Central memory CD8-positive, alpha-beta T cell (primary cell): ENCODE measurements around the gene HOXD13.

Experiments used
- ATAC-seq: fragments of 150-1000 bp; cut with Tn5 transposase; replicated peaks from 2 replicates; pipeline ENCODE4 v1.10.0; 2022; ENCODE audit warnings: mild to moderate bottlenecking, moderate FRiP score, moderate number of reproducible peaks; ENCODE audit not compliant: poor library complexity, severe bottlenecking; ENCODE audit errors: extremely low read depth
- DNase-seq, 2 donors: peaks; one replicate each; pipeline ENCODE4 v3.0.0; 2021; ENCODE audit warnings: low spot score in 2 of 2
- H3K27ac Mint-ChIP-seq: one replicate; pipeline ENCODE4 v1.8.0; 2022; ENCODE audit warnings: low read depth, mild to moderate bottlenecking, moderate library complexity, mixed read lengths
- H3K27me3 Mint-ChIP-seq: one replicate; pipeline ENCODE4 v1.8.0; 2022; ENCODE audit warnings: mixed read lengths
- H3K36me3 Mint-ChIP-seq: one replicate; pipeline ENCODE4 v1.8.0; 2022; ENCODE audit warnings: mild to moderate bottlenecking, moderate library complexity, mixed read lengths; ENCODE audit not compliant: insufficient read depth
- H3K4me1 Mint-ChIP-seq: one replicate; pipeline ENCODE4 v1.8.0; 2022; ENCODE audit warnings: mixed read lengths
- H3K4me3 Mint-ChIP-seq: one replicate; pipeline ENCODE4 v1.8.0; 2022; ENCODE audit warnings: mild to moderate bottlenecking, moderate library complexity, mixed read lengths
- H3K9me3 Mint-ChIP-seq: one replicate; pipeline ENCODE4 v1.8.0; 2022; ENCODE audit warnings: mixed read lengths

Gene HOXD13

GRCh38 chr2:176117162-176117822 is 24.8 kb downstream of the HOXD13 start:
- H3K9me3 Mint-ChIP-seq, result no peaks in the 10 kb centered on the region
- DNase-seq, result no peak
- H3K4me1 Mint-ChIP-seq, result peaks cover 16% of the 10 kb centered on the region
- H3K27me3 Mint-ChIP-seq, result peaks cover 89% of the 10 kb centered on the region
- H3K36me3 Mint-ChIP-seq, result peaks cover 22% of the 10 kb centered on the region
- no peak overlapping the region for H3K4me3 Mint-ChIP-seq
- no peak for ATAC-seq
- H3K27ac Mint-ChIP-seq, result peak overlapping the region; percentile 21

DNA sequence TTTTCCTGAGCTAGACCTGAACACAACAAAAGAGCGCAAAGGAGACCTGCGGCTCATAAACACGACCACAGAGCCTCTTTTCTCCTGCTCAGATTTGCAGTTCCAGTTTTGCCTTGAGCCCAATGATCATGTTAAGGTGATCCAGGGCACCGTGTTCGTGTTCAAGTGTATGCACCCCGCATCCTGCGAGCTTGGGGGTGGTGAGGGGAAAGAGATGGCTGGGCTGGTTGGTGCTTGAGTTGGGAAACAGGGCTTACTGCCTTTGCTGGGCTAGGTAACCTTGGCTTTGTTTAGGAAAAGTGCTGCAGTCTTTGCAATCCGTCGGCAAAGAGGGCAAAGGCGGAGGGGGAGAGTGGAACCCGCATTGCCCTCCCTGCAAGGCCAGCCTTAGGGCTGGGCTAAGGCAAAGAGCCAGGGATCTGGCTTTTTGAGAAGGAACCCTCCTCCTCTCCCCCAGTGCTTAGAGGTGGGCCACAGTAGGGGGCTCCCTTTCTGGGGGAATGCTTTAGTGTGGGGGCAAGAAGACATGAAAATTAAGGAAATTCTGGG is 25.4 kb downstream of the HOXD13 start:
- H3K27ac Mint-ChIP-seq, result no peak overlapping the region
- no peaks in the 10 kb centered on the region for H3K9me3 Mint-ChIP-seq
- H3K4me1 Mint-ChIP-seq, result peaks cover 16% of the 10 kb centered on the region
- peaks cover 19% of the 10 kb centered on the region for H3K36me3 Mint-ChIP-seq
- DNase-seq, result no peak
- peaks cover 83% of the 10 kb centered on the region for H3K27me3 Mint-ChIP-seq
- no peak for ATAC-seq
- H3K4me3 Mint-ChIP-seq, result no peak overlapping the region

GRCh38 chr2:176118601-176119339 is 26.2 kb downstream of the HOXD13 start:
- H3K9me3 Mint-ChIP-seq, result no peaks in the 10 kb centered on the region
- peaks cover 22% of the 10 kb centered on the region for H3K36me3 Mint-ChIP-seq
- H3K27me3 Mint-ChIP-seq, result peaks cover 81% of the 10 kb centered on the region

DNA sequence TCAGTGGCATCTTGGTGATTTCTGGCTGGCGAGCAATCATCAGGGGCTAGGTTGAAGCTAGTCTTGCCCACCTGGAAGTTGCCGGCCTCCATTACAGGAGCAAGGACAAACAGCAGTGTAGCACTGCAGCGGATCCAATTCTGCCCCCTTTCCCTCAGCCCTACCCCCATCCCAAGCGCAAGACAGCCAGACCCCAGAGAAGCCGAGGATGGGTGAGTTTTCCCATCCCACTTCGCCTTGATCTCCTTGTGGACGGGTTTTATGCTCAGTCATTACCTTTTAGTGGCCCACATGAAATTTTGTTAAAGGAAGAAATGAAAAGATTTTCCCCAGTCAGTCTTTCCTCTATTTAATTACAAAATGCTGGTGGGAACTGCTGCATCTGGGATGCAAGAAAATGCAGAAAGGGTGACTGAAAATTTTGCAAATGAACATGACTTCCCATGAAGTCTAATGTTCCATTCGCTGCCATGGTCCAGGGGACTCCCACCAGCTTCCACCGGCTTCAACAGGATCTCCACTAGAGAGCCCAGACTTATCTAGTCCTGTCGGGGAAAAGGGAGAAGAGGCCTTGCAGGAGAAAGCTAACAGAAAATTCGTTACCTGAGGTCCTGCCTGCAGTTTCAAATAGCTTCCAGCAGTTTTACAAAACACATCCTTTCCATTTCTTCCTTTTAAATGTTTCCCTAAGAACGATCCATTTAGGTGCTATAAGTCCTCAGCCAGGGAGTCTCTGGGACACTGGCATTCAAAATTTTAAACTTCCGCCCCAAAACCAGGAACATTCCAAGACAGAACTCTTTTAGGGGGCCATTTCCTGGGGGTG is 28.1 kb downstream of the HOXD13 start:
- no peak overlapping the region for H3K27ac Mint-ChIP-seq
- peaks cover 16% of the 10 kb centered on the region for H3K4me1 Mint-ChIP-seq
- H3K4me3 Mint-ChIP-seq, result no peak overlapping the region
- no peak for DNase-seq
- no peaks in the 10 kb centered on the region for H3K9me3 Mint-ChIP-seq
- peaks cover 85% of the 10 kb centered on the region for H3K27me3 Mint-ChIP-seq
- H3K36me3 Mint-ChIP-seq, result peaks cover 24% of the 10 kb centered on the region
- no peak for ATAC-seq

More at GRCh38 chr2:176118601-176119339, 26.2 kb downstream of the HOXD13 start:
- H3K4me3 Mint-ChIP-seq, result peak overlapping the region; percentile 36
- no peak for DNase-seq
- H3K27ac Mint-ChIP-seq, result no peak overlapping the region
- peaks cover 16% of the 10 kb centered on the region for H3K4me1 Mint-ChIP-seq
- no peak for ATAC-seq

- ATAC-seq (no peak), DNase-seq (no peak)
- H3K4me3 Mint-ChIP-seq, result no peak overlapping the region
- H3K9me3 Mint-ChIP-seq, result no peaks in the 10 kb centered on the region
- peaks cover 23% of the 10 kb centered on the region for H3K36me3 Mint-ChIP-seq
- no peak overlapping the region for H3K27ac Mint-ChIP-seq
- H3K4me1 Mint-ChIP-seq, result peaks cover 16% of the 10 kb centered on the region
- peaks cover 85% of the 10 kb centered on the region for H3K27me3 Mint-ChIP-seq
Measured at GRCh38 chr2:176121190-176122051, 28.9 kb downstream of the HOXD13 start.

DNA sequence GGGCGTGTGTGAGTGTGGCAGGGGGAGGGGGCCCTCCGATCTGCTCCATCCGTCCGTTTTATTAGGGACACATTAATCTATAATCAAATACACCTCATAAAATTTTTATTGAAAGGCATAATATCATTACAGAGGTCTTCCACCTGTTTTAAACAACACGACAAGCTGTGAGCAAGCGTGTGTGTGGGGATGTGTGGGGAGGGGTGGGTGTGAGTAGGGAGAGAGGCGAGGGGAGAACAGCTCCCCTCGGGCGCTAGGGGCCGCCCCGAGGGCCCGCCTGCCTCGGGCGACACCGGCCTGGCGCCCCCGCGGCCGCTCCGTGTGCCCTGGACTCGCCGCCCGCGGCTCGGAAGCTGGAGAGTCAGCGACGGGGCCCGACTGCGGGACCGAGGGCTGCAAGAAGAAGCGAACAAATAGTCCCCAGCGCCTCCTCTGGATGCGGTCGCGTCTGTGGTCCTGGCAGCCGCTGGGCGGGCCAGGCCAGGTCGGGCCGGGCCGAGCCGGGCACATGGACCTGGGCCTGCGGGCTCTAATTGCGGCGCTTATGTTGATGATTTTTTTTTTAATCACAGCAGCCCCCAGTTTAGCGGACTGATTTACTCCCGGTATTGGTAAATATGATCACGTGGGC is 29.6 kb downstream of the HOXD13 start:
- Mint-ChIP-seq H3K4me3 (no peak overlapping the region), H3K27ac (no peak overlapping the region), H3K36me3 (peaks cover 19% of the 10 kb centered on the region), H3K27me3 (peaks cover 85% of the 10 kb centered on the region), H3K4me1 (peaks cover 16% of the 10 kb centered on the region), H3K9me3 (no peaks in the 10 kb centered on the region)
- DNase-seq (no peak), ATAC-seq (no peak)

- peaks cover 18% of the 10 kb centered on the region for H3K4me1 Mint-ChIP-seq
- H3K9me3 Mint-ChIP-seq, result no peaks in the 10 kb centered on the region
- no peak within 1 kb of the TSS for H3K4me3 Mint-ChIP-seq
- ATAC-seq (no peak), DNase-seq (no peak)
- peaks cover 85% of the 10 kb centered on the region for H3K27me3 Mint-ChIP-seq
- H3K36me3 Mint-ChIP-seq, result peaks cover 21% of the 10 kb centered on the region
- no peak within 1 kb of the TSS for H3K27ac Mint-ChIP-seq
Measured at GRCh38 chr2:176122683-176123410, 30.3 kb downstream of the HOXD13 start, which contains the start of gene HOXD9. HOXD9 (plus strand) TSS chr2:176122719; CDS start chr2:176122769, 50 bp downstream.

DNA sequence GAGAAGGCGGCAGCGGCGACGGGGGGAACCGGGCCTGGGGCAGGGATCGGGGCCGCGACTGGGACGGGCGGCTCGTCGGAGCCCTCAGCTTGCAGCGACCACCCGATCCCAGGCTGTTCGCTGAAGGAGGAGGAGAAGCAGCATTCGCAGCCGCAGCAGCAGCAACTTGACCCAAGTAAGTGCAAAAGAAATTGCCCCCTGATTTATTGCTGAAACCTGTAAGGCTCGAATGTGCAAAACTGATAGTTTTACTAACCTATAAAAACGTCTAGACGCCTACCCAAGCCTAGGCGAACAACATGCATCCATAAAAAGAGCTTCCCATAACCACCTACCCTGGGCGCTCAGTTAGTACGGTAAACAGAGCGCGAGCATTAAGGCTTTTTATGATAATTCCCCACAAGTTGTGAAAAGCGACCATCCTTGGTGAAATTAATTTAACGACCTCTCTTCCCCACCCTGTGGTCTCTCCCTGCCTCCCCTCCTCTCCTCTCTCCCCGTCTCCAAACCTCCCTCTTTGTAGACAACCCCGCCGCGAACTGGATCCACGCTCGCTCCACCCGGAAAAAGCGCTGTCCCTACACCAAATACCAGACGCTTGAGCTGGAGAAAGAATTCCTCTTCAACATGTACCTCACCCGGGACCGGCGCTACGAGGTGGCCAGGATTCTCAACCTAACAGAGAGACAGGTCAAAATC is 31.0 kb downstream of the HOXD13 start:
- H3K36me3 Mint-ChIP-seq, result peaks cover 26% of the 10 kb centered on the region
- peaks cover 18% of the 10 kb centered on the region for H3K4me1 Mint-ChIP-seq
- ATAC-seq (no peak), DNase-seq (no peak)
- H3K4me3 Mint-ChIP-seq, result no peak overlapping the region
- H3K27me3 Mint-ChIP-seq, result peaks cover 85% of the 10 kb centered on the region
- H3K27ac Mint-ChIP-seq, result no peak overlapping the region
- H3K9me3 Mint-ChIP-seq, result no peaks in the 10 kb centered on the region

DNA sequence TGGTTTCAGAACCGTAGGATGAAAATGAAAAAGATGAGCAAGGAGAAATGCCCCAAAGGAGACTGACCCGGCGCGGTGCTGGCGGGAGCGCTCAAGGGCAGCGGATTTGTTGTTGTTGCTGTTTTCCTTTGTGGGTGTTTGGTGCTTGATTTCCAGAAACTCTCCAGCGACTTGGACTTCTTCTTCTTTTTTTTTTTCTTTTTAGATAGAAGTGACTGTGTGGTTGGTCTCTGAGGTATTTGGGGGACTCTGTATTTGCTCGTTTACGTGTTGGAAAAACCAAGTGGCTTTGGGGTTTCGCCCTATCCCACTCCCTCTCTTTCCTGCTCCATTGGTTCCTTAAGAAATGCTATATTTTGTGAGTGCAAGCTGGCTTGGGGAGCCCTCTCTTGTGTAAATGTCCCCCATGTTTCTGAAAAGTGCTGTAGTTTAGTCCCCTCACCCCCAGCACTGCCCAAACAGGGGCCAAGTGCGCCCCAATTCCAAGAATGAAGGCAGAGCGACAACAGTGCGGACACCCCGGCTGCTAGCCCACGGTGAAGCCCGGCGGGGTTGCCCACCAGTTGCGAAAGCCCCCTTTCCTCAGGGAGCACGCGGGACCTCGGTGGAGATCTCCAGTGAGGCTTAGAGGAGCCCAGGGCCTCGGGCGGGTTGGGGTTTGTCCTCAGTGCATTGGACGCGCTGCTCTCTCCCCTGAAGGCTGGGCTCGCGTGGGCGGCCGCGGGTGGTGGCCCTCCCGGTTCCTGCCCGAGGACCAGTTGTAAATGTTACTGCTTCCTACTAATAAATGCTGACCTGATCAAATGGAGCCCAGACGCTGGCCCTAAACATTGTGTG is 31.8 kb downstream of the HOXD13 start:
- Mint-ChIP-seq H3K27ac (no peak overlapping the region), H3K9me3 (no peaks in the 10 kb centered on the region), H3K27me3 (peaks cover 85% of the 10 kb centered on the region), H3K4me1 (peaks cover 16% of the 10 kb centered on the region), H3K36me3 (peaks cover 27% of the 10 kb centered on the region), H3K4me3 (no peak overlapping the region)
- DNase-seq (no peak), ATAC-seq (no peak)
